Caco-2 (cell line): Measurements from ENCODE around the gene LAPTM4A. TPM values are rescaled to one million over a fixed set of nuclear protein-coding genes. Genes with fewer than 3 reads are reported as not detected.

Experiments
- BruUV-seq: library from RNA; stranded (reverse); fragments of 400-500 nt; replicated peaks from 2 replicates; lab custom pipeline; 2021; lab: Mats Ljungman, UMichigan
- CTCF ChIA-PET: fragments of 300-600 bp; sonication (Branson Sonifier 250); formaldehyde crosslinking; loops from one replicate; lab custom pipeline; 2022; ENCODE audit warnings: antibody characterized with exemption; lab: Charles Lee
- POLR2A ChIA-PET: fragments of 300-600 bp; sonication (Branson Sonifier 250); formaldehyde crosslinking; loops from one replicate; lab custom pipeline; 2022; ENCODE audit warnings: antibody characterized with exemption; lab: Charles Lee
- DNase-seq, 2 experiments: peaks; one replicate each; pipeline versions ENCODE4 v3.0.0 to v3.0.0-alpha.2; 2020 to 2022
- H3K27me3 ChIP-seq: replicated peaks from 2 replicates; pipeline ENCODE4 v1.6.0; 2011; ENCODE audit warnings: low read length; ENCODE audit not compliant: control insufficient read depth, insufficient read depth
- H3K36me3 ChIP-seq: 2 replicates; pipeline ENCODE4 v1.5.1; 2011; ENCODE audit warnings: low read length; ENCODE audit not compliant: control insufficient read depth, insufficient read depth
- H3K4me1 ChIP-seq: fragments of 250-450 bp; sonication (Bioruptor Pico); 2 replicates; pipeline ENCODE4 v1.5.1; 2020; ENCODE audit warnings: mild to moderate bottlenecking
- H3K4me3 ChIP-seq: 2 replicates; pipeline ENCODE4 v1.5.1; 2011; ENCODE audit warnings: low read depth, mild to moderate bottlenecking, control low read depth, low read length
- H3K9me3 ChIP-seq: fragments of 250-450 bp; sonication (Bioruptor Pico); 2 replicates; pipeline ENCODE4 v1.5.1; 2020; ENCODE audit warnings: mild to moderate bottlenecking, moderate library complexity
- H3K27ac Mint-ChIP-seq: one replicate; pipeline ENCODE4 v1.8.0; 2022; ENCODE audit warnings: mixed read lengths; ENCODE audit not compliant: unreplicated experiment
- H3K27me3 Mint-ChIP-seq: one replicate; pipeline ENCODE4 v1.8.0; 2022; ENCODE audit warnings: mixed read lengths; ENCODE audit not compliant: insufficient read depth, unreplicated experiment
- H3K36me3 Mint-ChIP-seq: one replicate; pipeline ENCODE4 v1.8.0; 2022; ENCODE audit warnings: mild to moderate bottlenecking, mixed read lengths; ENCODE audit not compliant: insufficient read depth, unreplicated experiment
- H3K4me1 Mint-ChIP-seq: one replicate; pipeline ENCODE4 v1.8.0; 2022; ENCODE audit warnings: low read depth, mixed read lengths; ENCODE audit not compliant: unreplicated experiment
- H3K4me3 Mint-ChIP-seq: one replicate; pipeline ENCODE4 v1.8.0; 2022; ENCODE audit warnings: mild to moderate bottlenecking, moderate library complexity, mixed read lengths; ENCODE audit not compliant: unreplicated experiment
- H3K9me3 Mint-ChIP-seq: one replicate; pipeline ENCODE4 v1.8.0; 2022; ENCODE audit warnings: mixed read lengths; ENCODE audit not compliant: unreplicated experiment
- CTCF ChIP-seq, 2 experiments: fragments of 200-600 bp in 1 of 2; IDR thresholded peaks; 1 replicate in 1 of 2; 2 replicates in 1 of 2; pipeline versions ENCODE4 v1.5.1 to v1.8.0; 2011 to 2022; ENCODE audit warnings: antibody characterized with exemption in 1 of 2, control low read depth in 1 of 2, inconsistent platforms in 1 of 2, low read depth in 1 of 2, low read length in 1 of 2, mild to moderate bottlenecking in 1 of 2, moderate library complexity in 1 of 2; ENCODE audit not compliant: insufficient read depth in 1 of 2, severe bottlenecking in 1 of 2, unreplicated experiment in 1 of 2
- intact Hi-C: fragments of 100-400 bp; cut with micrococcal nuclease; formaldehyde crosslinking; loops from one replicate; pipeline ENCODE4 v1.10.0; 2022; ENCODE audit not compliant: unreplicated experiment
- total RNA-seq: library from RNA; stranded (reverse); gene quantifications from 2 replicates; pipeline ENCODE4 v1.2.3, GENCODE V29; 2022

The LAPTM4A gene
- total RNA-seq, 1 experiment from 2014 or later, result 140 TPM

GRCh38 chr2:20037660-20038059, 13.8 kb downstream of the LAPTM4A start:
- H3K4me1 Mint-ChIP-seq, result no peaks in the 10 kb centered on the region
- no peaks in the 10 kb centered on the region for H3K9me3 ChIP-seq
- H3K36me3 Mint-ChIP-seq, result peaks cover 57% of the 10 kb centered on the region
- CTCF ChIA-PET, result interaction anchor here (0.7 kb wide), 1 partner anchor 629 kb away, joined by 6 read pairs; no protein-coding TSS in a partner anchor
- POLR2A ChIA-PET, result no interaction called here
- H3K4me3 Mint-ChIP-seq, result no peak overlapping the region
- H3K36me3 ChIP-seq, result peaks cover 2% of the 10 kb centered on the region; the same call in 1 of the 2 replicates
- no peaks in the 10 kb centered on the region for H3K27me3 Mint-ChIP-seq
- H3K9me3 Mint-ChIP-seq, result no peaks in the 10 kb centered on the region
- BruUV-seq, result no TSS peak
- no peak overlapping the region for H3K27ac Mint-ChIP-seq
- H3K4me3 ChIP-seq, result no peak overlapping the region
- no peaks in the 10 kb centered on the region for H3K27me3 ChIP-seq
- H3K4me1 ChIP-seq, result no peaks in the 10 kb centered on the region
- no peak for DNase-seq
- TF ChIP-seq CTCF (IDR thresholded peaks at IDR 0.05; ENCODE audit: insufficient read depth in 1 of 2, low read depth in 1 of 2, low read length in 1 of 2, severe bottlenecking in 1 of 2, unreplicated experiment in 1 of 2), result no peak
- intact Hi-C loops, result no loop called here

GRCh38 chr2:20035955-20036666, 15.3 kb downstream of the LAPTM4A start:
- no peak overlapping the region for H3K4me3 ChIP-seq
- TF ChIP-seq CTCF (IDR thresholded peaks at IDR 0.05; ENCODE audit: insufficient read depth in 1 of 2, low read depth in 1 of 2, low read length in 1 of 2, severe bottlenecking in 1 of 2, unreplicated experiment in 1 of 2), result no peak

GRCh38 chr2:20034821-20035220, 16.6 kb downstream of the LAPTM4A start:
- peaks cover 2% of the 10 kb centered on the region; the same call in 1 of the 2 replicates for H3K36me3 ChIP-seq
- H3K4me3 Mint-ChIP-seq, result no peak overlapping the region
- H3K27me3 ChIP-seq, result no peaks in the 10 kb centered on the region
- POLR2A ChIA-PET, result no interaction called here
- BruUV-seq, result no TSS peak
- intact Hi-C loops, result no loop called here
- H3K4me3 ChIP-seq, result no peak overlapping the region
- no peaks in the 10 kb centered on the region for H3K9me3 Mint-ChIP-seq
- peaks cover 75% of the 10 kb centered on the region for H3K36me3 Mint-ChIP-seq
- CTCF ChIA-PET, result no interaction called here
- H3K27me3 Mint-ChIP-seq, result no peaks in the 10 kb centered on the region
- H3K9me3 ChIP-seq, result no peaks in the 10 kb centered on the region
- no peak for DNase-seq
- TF ChIP-seq CTCF (IDR thresholded peaks at IDR 0.05; ENCODE audit: insufficient read depth in 1 of 2, low read depth in 1 of 2, low read length in 1 of 2, severe bottlenecking in 1 of 2, unreplicated experiment in 1 of 2), result no peak
- no peak overlapping the region for H3K27ac Mint-ChIP-seq
- H3K4me1 ChIP-seq, result no peaks in the 10 kb centered on the region
- H3K4me1 Mint-ChIP-seq, result no peaks in the 10 kb centered on the region

More at GRCh38 chr2:20035955-20036666, 15.3 kb downstream of the LAPTM4A start:
- H3K27ac Mint-ChIP-seq, result no peak overlapping the region
- Histone ChIP-seq H3K27me3 (no peaks in the 10 kb centered on the region), H3K36me3 (peaks cover 2% of the 10 kb centered on the region; the same call in 1 of the 2 replicates), H3K9me3 (no peaks in the 10 kb centered on the region), H3K4me1 (no peaks in the 10 kb centered on the region)
- no TSS peak for BruUV-seq
- H3K4me3 Mint-ChIP-seq, result no peak overlapping the region
- peaks cover 62% of the 10 kb centered on the region for H3K36me3 Mint-ChIP-seq
- H3K27me3 Mint-ChIP-seq, result no peaks in the 10 kb centered on the region
- CTCF ChIA-PET, result no interaction called here
- H3K9me3 Mint-ChIP-seq, result no peaks in the 10 kb centered on the region
- H3K4me1 Mint-ChIP-seq, result no peaks in the 10 kb centered on the region
- intact Hi-C loops, result no loop called here
- DNase-seq, result no peak
- POLR2A ChIA-PET, result no interaction called here
